GM12878 (cell line): Measurements from ENCODE around the gene DOLPP1. TPM values are rescaled to one million over a fixed set of nuclear protein-coding genes. Genes with fewer than 3 reads are reported as not detected.
"Not testable (repeated sequence)": the region's sequence is repeated elsewhere in the genome, so short reads cannot be mapped to it uniquely, and the experiment has no call there.

Experiments
- ATAC-seq: fragments of 200-7000 bp; cut with Tn5 transposase; 3 replicates; pipeline ENCODE4 v1.9.1; 2020; ENCODE audit warnings: mild to moderate bottlenecking, moderate library complexity
- BruUV-seq: library from RNA; stranded (reverse); fragments of 400-500 nt; replicated peaks from 2 replicates; lab custom pipeline; 2021; lab: Mats Ljungman, UMichigan
- CTCF ChIA-PET: fragments of 300-600 bp; sonication (Branson Sonifier 250); formaldehyde crosslinking; extraction: SDS; loops from one replicate; lab custom pipeline; 2021; ENCODE audit warnings: inconsistent platforms; lab: Yijun Ruan, JAX
- POLR2A ChIA-PET: fragments of 350-600 bp; formaldehyde crosslinking; extraction: SDS; loops from one replicate; lab custom pipeline; 2021; ENCODE audit warnings: inconsistent platforms; lab: Charles Lee
- RAD21 ChIA-PET: fragments of 300-600 bp; sonication (Branson Sonifier 250); formaldehyde crosslinking; loops from one replicate; lab custom pipeline; 2023; ENCODE audit warnings: antibody characterized with exemption; ENCODE audit not compliant: unreplicated experiment; lab: Charles Lee
- SMC1A ChIA-PET: fragments of 300-600 bp; sonication (Branson Sonifier 250); formaldehyde crosslinking; loops from one replicate; lab custom pipeline; 2023; ENCODE audit not compliant: unreplicated experiment, uncharacterized antibody; lab: Charles Lee
- DNase-seq: peaks from one replicate; pipeline ENCODE4 v3.0.0-alpha.2; 2011; ENCODE audit warnings: low read depth, low spot score
- FAIRE-seq: peaks from 3 replicates; lab custom pipeline; 2011; peaks lifted over from hg19 to GRCh38; lab: Jason Lieb, UNC
- H2AFZ ChIP-seq: 2 replicates; pipeline ENCODE4 v1.6.0; 2011; ENCODE audit warnings: low read depth, low read length, control low read depth; ENCODE audit not compliant: control insufficient read depth
- H3K27ac ChIP-seq: 2 replicates; pipeline ENCODE4 v1.5.1; 2011; ENCODE audit warnings: control low read depth; ENCODE audit not compliant: control insufficient read depth, insufficient read depth
- H3K27me3 ChIP-seq, 2 experiments: replicated peaks in 1 of 2; 2 replicates each; pipeline versions ENCODE4 v1.6.0 to v1.6.1; 2011; ENCODE audit warnings: low read length in 1 of 2; ENCODE audit not compliant: control insufficient read depth in 2 of 2, insufficient read depth in 2 of 2
- H3K36me3 ChIP-seq, 2 experiments: 2 replicates each; pipeline ENCODE4 v1.5.1; 2011; ENCODE audit warnings: low read length in 1 of 2; ENCODE audit not compliant: control insufficient read depth in 2 of 2, insufficient read depth in 2 of 2
- H3K4me1 ChIP-seq: 2 replicates; pipeline ENCODE4 v1.6.1; 2011; ENCODE audit warnings: mild to moderate bottlenecking, low read length, moderate library complexity, mixed read lengths; ENCODE audit not compliant: control insufficient read depth, insufficient read depth
- H3K4me2 ChIP-seq: 2 replicates; pipeline ENCODE4 v1.6.0; 2011; ENCODE audit warnings: control low read depth; ENCODE audit not compliant: control insufficient read depth, insufficient read depth
- H3K4me3 ChIP-seq: fragments of 200-600 bp; sonication (generic); 2 replicates; pipeline ENCODE4 v1.5.1; 2016
- H3K79me2 ChIP-seq: 2 replicates; pipeline ENCODE4 v1.6.0; 2011; ENCODE audit warnings: low read length; ENCODE audit not compliant: control insufficient read depth, insufficient read depth
- H3K9ac ChIP-seq: 2 replicates; pipeline ENCODE4 v1.8.0; 2011; ENCODE audit warnings: low read length, control low read depth, mixed read lengths; ENCODE audit not compliant: control insufficient read depth, insufficient read depth
- H3K9me3 ChIP-seq: replicated peaks from 3 replicates; pipeline ENCODE4 v1.5.1; 2011; ENCODE audit warnings: mild to moderate bottlenecking, low read length; ENCODE audit not compliant: control insufficient read depth, insufficient read depth
- H4K20me1 ChIP-seq: 2 replicates; pipeline ENCODE4 v1.6.0; 2011; ENCODE audit not compliant: control insufficient read depth, insufficient read depth
- GATAD2B ChIP-seq: fragments of 450-650 bp; conservative IDR thresholded peaks from 2 replicates; pipeline ENCODE4 v1.6.1; 2017; ENCODE audit warnings: low read depth, mild to moderate bottlenecking, moderate library complexity
- MYC ChIP-seq: IDR thresholded peaks from 2 replicates; pipeline ENCODE4 v1.6.1; 2011; ENCODE audit warnings: mild to moderate bottlenecking, low read length, moderate library complexity, inconsistent platforms; ENCODE audit not compliant: insufficient read depth, insufficient replicate concordance, insufficient read length, severe bottlenecking
- ZNF622 ChIP-seq: fragments of 450-650 bp; IDR thresholded peaks from 2 replicates; pipeline ENCODE4 v1.6.1; 2017; ENCODE audit warnings: mild to moderate bottlenecking, inconsistent platforms
- WGBS: methylation state at CpG from one replicate; pipeline ENCODE4 v1.1.6; 2016; ENCODE audit warnings: low lambda C conversion rate; ENCODE audit not compliant: insufficient replicate concordance, insufficient coverage; ENCODE audit errors: missing lambda C conversion rate; 5-methylcytosine and 5-hydroxymethylcytosine counted together
- in situ Hi-C: fragments of 300-500 bp; cut with MboI; formaldehyde crosslinking; loops from 9 replicates; pipeline ENCODE4 v1.14.3; 2018; ENCODE audit warnings: mixed read lengths
- intact Hi-C: fragments of 100-400 bp; cut with micrococcal nuclease; formaldehyde crosslinking; loops from one replicate; pipeline ENCODE4 v1.14.2; 2022; ENCODE audit not compliant: unreplicated experiment
- polyA plus RNA-seq, 11 experiments: library from polyadenylated mRNA; depleted of rRNA in 4 of 11; unstranded in 6 of 11; stranded (reverse) in 5 of 11; fragments of >200 nt; fragmentation: Nextera tagmentation in 4 of 11; fragmentation: Illumina TruSeq in 1 of 11; extraction: Ambion mirVana in 4 of 11; extraction: Trizol in 1 of 11; gene quantifications; 1 replicate in 1 of 11; 2 replicates in 10 of 11; pipeline versions ENCODE4 v1.2.1 to v1.2.3, GENCODE V29; 2011 to 2016; ENCODE audit warnings: inconsistent platforms in 2 of 11, missing spikeins in 2 of 11, low read depth in 1 of 11
- total RNA-seq, 4 experiments: library from RNA; depleted of rRNA in 3 of 4; stranded (reverse); fragments of >200 nt in 3 of 4; fragmentation: Illumina TruSeq in 1 of 4; extraction: Trizol in 1 of 4; gene quantifications; 2 replicates each; pipeline versions ENCODE4 v1.2.1 to v1.2.3, GENCODE V29; 2013 to 2021
- TF ChIP-seq, protein P1 (sequence below): IDR thresholded peaks from 2 replicates; pipeline ENCODE4 v1.6.1; 2012; ENCODE audit warnings: low read length, inconsistent platforms

The DOLPP1 gene
- total and polyA plus RNA-seq, 10 of the 15 experiments (the other 5 are each of a cell fraction or from before 2014, with no cell fraction given) = 0.76 to 19.9 (median 13.4) TPM

- no peak for TF ChIP-seq MYC
- TF ChIP-seq ZNF622 = no peak
- no peak for TF ChIP-seq GATAD2B
Observed at GRCh38 chr9:129128689-129129088, 47.8 kb downstream of the DOLPP1 start (continued).

DNA sequence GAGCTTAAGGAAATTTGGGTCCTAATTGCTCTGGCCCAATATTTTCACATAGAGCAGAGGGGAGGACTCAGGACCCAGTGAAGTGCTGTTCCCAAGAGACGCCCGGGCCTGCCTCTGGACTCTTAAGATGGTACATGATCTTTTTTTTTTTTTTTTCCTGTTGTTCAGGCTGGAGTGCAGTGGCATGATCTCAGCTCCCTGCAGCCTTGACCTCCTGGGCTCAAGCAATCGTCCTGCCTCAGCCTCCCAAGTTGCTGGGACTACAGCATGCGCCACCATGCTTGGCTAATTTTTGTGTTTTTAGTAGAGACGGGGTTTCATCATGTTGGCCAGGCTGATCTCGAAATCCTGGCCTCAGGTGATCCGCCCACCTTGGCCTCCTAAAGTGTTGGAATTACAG is 49.4 kb downstream of the DOLPP1 start:
- H3K4me1 ChIP-seq, FAIRE-seq, H3K4me2 ChIP-seq, H4K20me1 ChIP-seq, DNase-seq, intact Hi-C loops, H3K27me3 ChIP-seq, H3K79me2 ChIP-seq, BruUV-seq, H3K27ac ChIP-seq, ATAC-seq, H3K9me3 ChIP-seq, H2AFZ ChIP-seq, H3K9ac ChIP-seq, H3K4me3 ChIP-seq: not testable (repeated sequence)
- 93% methylated on average over 7 of the region's 7 CpGs for WGBS
- SMC1A ChIA-PET = interaction anchor here (1.0 to 4.0 kb wide), 4 partner anchors 9 to 494 kb away, joined by 4 to 50 read pairs (median 4); partner anchors contain the start of gene NTMT1
- peaks cover 14 to 22% of the 10 kb centered on the region in 2 experiments for H3K36me3 ChIP-seq
- in situ Hi-C loops = loop anchor here (5.0 kb wide), 2 partner anchors 482 to 652 kb away; no protein-coding TSS in a partner anchor
- RAD21 ChIA-PET = interaction anchor here (1.1 to 2.9 kb wide), 3 partner anchors 10 to 494 kb away, joined by 4 to 37 read pairs (median 29); partner anchors contain the start of gene NTMT1
- POLR2A ChIA-PET = interaction anchor here (1.1 to 1.4 kb wide), 2 partner anchors 10 to 17 kb away, joined by 3 read pairs; no protein-coding TSS in a partner anchor
- CTCF ChIA-PET = interaction anchor here (0.8 to 11.5 kb wide), 11 partner anchors 12 to 653 kb away, joined by 3 to 175 read pairs (median 20); partner anchors contain the start of gene NTMT1

DNA sequence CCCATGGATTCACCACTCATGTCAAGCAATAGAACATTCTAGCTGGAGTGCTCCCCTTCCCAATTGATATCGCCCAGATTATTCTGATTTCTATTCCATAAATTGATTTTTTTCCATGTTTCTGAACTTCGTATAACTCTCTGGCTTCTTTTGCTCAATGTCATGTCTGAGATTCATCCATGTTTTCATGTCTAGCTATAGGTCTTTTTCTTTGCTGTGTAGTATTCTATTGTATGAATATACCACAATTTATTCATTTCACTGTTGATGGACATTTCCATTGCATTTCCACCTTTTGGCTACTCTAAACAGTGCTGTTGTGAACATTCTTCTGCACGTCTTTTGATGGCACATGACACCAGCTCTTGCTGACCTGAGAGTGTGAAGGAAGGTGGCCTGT is 49.9 kb downstream of the DOLPP1 start:
- Histone ChIP-seq H3K9ac (no peak overlapping the region), H3K4me2 (no peak overlapping the region), H3K4me1 (no peaks in the 10 kb centered on the region; the same call in 1 of the 2 replicates), H2AFZ (no peak overlapping the region), H3K27me3 (no peaks in the 10 kb centered on the region), H3K36me3 (peaks cover 15 to 22% of the 10 kb centered on the region in 2 experiments)
- CTCF ChIA-PET = interaction anchor here (0.8 to 11.5 kb wide), 15 partner anchors 12 to 653 kb away, joined by 3 to 175 read pairs (median 16); partner anchors contain the start of gene NTMT1
- DNase-seq = no peak
- TF ChIP-seq, protein P1, sequence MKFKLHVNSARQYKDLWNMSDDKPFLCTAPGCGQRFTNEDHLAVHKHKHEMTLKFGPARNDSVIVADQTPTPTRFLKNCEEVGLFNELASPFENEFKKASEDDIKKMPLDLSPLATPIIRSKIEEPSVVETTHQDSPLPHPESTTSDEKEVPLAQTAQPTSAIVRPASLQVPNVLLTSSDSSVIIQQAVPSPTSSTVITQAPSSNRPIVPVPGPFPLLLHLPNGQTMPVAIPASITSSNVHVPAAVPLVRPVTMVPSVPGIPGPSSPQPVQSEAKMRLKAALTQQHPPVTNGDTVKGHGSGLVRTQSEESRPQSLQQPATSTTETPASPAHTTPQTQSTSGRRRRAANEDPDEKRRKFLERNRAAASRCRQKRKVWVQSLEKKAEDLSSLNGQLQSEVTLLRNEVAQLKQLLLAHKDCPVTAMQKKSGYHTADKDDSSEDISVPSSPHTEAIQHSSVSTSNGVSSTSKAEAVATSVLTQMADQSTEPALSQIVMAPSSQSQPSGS = no peak
- TF ChIP-seq, all 136 proteins: peak for 0
- RAD21 ChIA-PET = interaction anchor here (1.1 to 2.9 kb wide), 7 partner anchors 10 to 498 kb away, joined by 3 to 37 read pairs (median 14); partner anchors contain the start of gene NTMT1
- H3K4me3 ChIP-seq = no peak overlapping the region
- in situ Hi-C loops = loop anchor here (5.0 kb wide), 2 partner anchors 482 to 652 kb away; no protein-coding TSS in a partner anchor
- 65% methylated on average over 3 of the region's 3 CpGs for WGBS
- no peaks in the 10 kb centered on the region for H3K79me2 ChIP-seq
- no peaks in the 10 kb centered on the region for H3K9me3 ChIP-seq
- BruUV-seq = no TSS peak
- no peaks in the 10 kb centered on the region for H4K20me1 ChIP-seq
- intact Hi-C loops = no loop called here
- H3K27ac ChIP-seq = no peak overlapping the region; the same call in 1 of the 2 replicates
- no peak for ATAC-seq
- no peak for FAIRE-seq
- POLR2A ChIA-PET = interaction anchor here (0.5 to 1.4 kb wide), 6 partner anchors 9 to 1722 kb away, joined by 3 to 7 read pairs (median 4); no protein-coding TSS in a partner anchor
- SMC1A ChIA-PET = interaction anchor here (0.7 to 4.0 kb wide), 14 partner anchors 8 to 494 kb away, joined by 3 to 50 read pairs (median 4); partner anchors contain the start of genes DOLPP1 and NTMT1
